OCI-LY3 (cell line): Measurements from ENCODE around the gene COL9A1.

Experiments
- CTCF ChIP-seq: fragments of 200-600, 300-600 bp; sonication (generic); IDR thresholded peaks from 2 replicates; pipeline ENCODE4 v1.5.1; 2014; ENCODE audit warnings: antibody characterized with exemption, low read length, low read depth
- EZH2phosphoT487 ChIP-seq: fragments of 200-600 bp; shearing (Covaris generic); IDR thresholded peaks from 2 replicates; pipeline ENCODE4 v1.6.1; 2018; ENCODE audit warnings: antibody characterized with exemption, mixed run types, low read depth

GRCh38 chr6:70266142-70266541, 36.7 kb downstream of the COL9A1 start:
- TF ChIP-seq CTCF, result no peak
- TF ChIP-seq EZH2phosphoT487, result no peak
